Left colon (tissue), 2 donors: ENCODE results near the gene KIF6. TPM values are rescaled to one million over a fixed set of nuclear protein-coding genes. Genes with fewer than 3 reads are reported as not detected.
A peak's percentile ranks its signal among the peaks of the same experiment; 100 is the strongest.

Experiments used
- ATAC-seq: fragments of 200-7000 bp; cut with Tn5 transposase; one replicate; pipeline ENCODE4 v1.9.1; 2020; ENCODE audit warnings: mild to moderate bottlenecking, moderate library complexity
- DNase-seq, 2 donors: peaks; one replicate each; pipeline ENCODE4 v3.0.0-alpha.2; 2020
- intact Hi-C, 2 donors: fragments of 100-400 bp; cut with DNase I in 1 of 2; cut with micrococcal nuclease in 1 of 2; formaldehyde crosslinking; loops; one replicate each; pipeline versions ENCODE4 v1.11.2 to v1.14.0; 2022; cut with DNase I, micrococcal nuclease
- total RNA-seq, 2 donors: library from RNA; stranded (reverse); fragmentation: NEBNext Ultra II Directional; extraction: Animal tissue kit (Norgen Biotek cat#: 25700); gene quantifications; one replicate each; pipeline ENCODE4 v1.2.1, GENCODE V29; 2021
- donor health status: DM: no; HTN: no; CAD: no.
- donor health status: DM: yes; HTN: yes; CAD: no.

The KIF6 gene
- total RNA-seq, 2 donors from 2014 or later = 0.14 to 0.92 TPM

GRCh38 chr6:39567091-39567490 lies 158.1 kb downstream of the KIF6 start:
- intact Hi-C loops = no loop called here
- ATAC-seq = no peak
- no peak for DNase-seq

GRCh38 chr6:39566456-39566855 lies 158.8 kb downstream of the KIF6 start:
- ATAC-seq = no peak
- intact Hi-C loops = no loop called here
- no peak for DNase-seq

GRCh38 chr6:39565956-39566355 lies 159.3 kb downstream of the KIF6 start:
- intact Hi-C loops = no loop called here
- DNase-seq (no peak), ATAC-seq (no peak)

DNA sequence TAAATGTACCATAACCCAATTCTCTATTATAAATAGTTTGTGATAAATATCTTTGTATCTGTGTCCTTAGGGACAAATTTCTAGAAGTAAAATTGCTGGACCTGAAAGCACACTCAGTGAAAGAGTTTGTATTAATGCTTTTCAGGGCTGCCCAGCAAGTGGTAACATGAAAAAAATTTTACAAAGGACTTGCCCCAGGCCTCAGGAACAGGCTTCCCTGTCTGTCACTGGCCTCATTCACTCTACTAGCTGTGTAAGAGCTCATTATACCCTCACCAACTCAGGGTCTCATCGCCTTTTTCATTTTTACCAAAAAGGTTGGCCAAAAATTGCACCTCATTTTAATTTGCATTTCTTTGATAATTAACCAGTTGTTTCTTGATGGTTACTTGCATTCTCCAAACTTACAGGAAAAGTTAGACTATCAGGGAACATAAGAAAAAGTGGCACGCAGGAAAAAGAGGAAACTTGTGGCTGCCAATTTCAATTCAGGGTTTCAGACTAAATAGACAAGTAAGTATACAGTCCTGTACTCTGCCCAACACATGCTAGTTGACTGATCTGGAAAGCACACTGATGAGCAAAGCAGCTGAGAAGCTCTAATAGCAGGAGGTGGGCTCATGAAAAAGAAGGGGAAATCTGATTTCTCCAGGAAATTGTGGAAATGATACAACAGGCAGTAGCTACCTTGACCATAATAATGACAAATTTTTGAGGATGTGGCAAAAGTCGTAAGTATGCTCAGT lies 161.5 kb downstream of the KIF6 start:
- intact Hi-C loops = no loop called here
- DNase-seq (no peak), ATAC-seq (no peak)

DNA sequence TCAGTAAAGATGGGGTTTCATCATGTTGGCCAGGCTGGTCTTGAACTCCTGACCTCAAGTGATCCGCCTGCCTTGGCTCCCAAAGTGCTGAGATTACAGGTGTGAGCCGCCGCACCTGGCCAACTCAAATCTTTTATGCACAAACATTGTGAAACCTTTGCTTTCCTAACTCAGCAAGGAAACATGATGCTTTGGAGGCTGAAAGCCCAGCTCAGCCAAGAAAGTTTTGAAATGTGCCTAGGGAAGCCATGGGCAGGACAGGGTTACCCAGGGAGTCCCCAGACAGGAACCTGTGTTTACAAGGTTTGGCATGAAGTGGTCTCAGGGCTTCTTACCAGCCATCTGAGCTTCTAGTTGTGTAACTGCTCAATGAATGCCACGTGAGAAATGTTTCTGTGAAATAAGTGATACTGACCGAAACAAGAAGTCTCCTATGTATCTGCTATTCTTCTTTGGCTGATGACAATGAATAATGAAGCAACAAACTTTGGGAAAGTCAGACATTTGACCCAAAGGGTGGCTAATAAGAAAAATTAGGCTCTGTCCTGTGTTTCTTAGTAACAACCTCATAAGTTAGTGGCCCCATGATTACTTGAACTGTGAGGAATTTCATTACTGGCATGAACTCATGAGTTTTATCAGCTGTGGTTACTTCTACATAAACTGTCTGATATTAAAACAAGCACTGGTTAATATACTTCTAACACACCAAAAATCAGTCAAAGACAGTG lies 163.5 kb downstream of the KIF6 start:
- intact Hi-C loops = no loop called here
- ATAC-seq = no peak
- DNase-seq = no peak

GRCh38 chr6:39560915-39561314 lies 164.3 kb downstream of the KIF6 start:
- intact Hi-C loops = no loop called here
- ATAC-seq (no peak), DNase-seq (no peak)

DNA sequence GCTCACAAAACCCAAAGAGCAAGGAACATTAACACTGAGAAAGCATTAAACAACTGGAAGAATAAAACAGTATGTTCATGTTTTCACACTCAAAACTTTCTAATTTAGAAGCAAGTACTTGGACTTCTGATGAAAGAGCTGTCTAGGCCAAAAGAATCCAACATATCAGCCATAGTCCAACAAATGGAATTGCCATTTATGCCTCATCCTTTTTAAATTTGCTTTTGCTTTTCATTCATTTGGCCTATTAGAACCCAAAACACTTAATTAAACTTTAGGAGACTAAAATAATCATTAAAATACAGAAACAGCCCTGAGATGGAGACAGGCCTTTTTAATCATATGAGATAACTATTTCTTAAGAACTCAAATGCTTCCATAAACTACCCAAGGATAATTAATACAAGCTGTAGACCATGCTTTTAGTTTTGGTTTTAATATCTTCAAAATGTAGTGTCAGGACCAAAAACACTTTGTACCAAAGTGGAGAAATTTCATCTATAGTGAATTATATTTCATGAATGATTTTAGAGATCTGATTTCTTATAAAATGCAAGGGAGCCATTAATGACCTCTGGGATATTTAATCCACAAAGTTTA lies 166.5 kb downstream of the KIF6 start:
- no peak for ATAC-seq
- DNase-seq = no peak
- intact Hi-C loops = no loop called here

GRCh38 chr6:39558079-39558478 lies 167.1 kb downstream of the KIF6 start:
- DNase-seq (no peak), ATAC-seq (no peak)
- intact Hi-C loops = no loop called here

DNA sequence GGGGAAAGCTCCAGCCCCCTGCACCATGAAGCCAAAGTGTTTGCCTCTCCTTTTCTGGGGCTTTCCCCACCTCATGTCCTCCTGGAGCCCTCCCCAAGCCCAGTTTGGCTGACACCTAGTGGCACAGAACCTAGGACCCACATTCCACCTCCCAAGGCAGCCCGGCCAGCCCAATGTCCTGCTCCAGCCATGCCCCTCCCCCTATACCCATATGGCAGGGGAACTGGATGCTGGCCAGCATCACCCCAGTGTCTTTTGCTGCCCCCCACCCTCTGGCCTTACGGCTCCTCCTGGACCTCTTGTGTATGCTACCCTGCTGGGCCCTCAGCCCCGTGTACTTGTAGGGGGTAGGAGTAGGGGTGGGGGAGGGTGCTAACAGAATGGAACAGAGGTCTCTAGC lies 170.1 kb downstream of the KIF6 start:
- no peak for ATAC-seq
- intact Hi-C loops = no loop called here
- DNase-seq = no peak

GRCh38 chr6:39553860-39554802 lies 171.1 kb downstream of the KIF6 start:
- intact Hi-C loops = no loop called here
- DNase-seq (no peak), ATAC-seq (no peak)

- intact Hi-C loops = no loop called here
- DNase-seq = no peak
- ATAC-seq = no peak
Measured at GRCh38 chr6:39553029-39553428, 172.2 kb downstream of the KIF6 start.

- ATAC-seq = no peak
- intact Hi-C loops = no loop called here
Measured at GRCh38 chr6:39550191-39550590, 175.0 kb downstream of the KIF6 start.

DNA sequence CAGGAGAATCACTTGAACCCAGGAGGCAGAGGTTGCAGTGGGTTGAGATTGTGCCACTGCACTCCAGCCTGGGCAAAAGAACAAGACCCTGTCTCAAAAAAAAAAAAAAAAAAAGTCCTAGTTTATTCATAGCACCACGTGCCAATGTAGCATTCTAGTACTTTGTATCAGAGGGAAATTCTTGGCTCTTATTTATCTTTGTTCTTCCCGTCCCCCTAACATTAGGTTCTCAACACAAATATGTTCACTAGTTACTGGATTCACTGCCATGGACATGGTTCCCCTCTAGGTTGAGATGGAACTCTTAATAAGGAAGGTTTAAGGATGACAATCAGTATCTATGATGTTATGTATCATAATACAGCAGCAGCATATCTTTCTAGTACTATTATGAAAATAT lies 178.5 kb downstream of the KIF6 start:
- intact Hi-C loops = no loop called here
- DNase-seq (no peak), ATAC-seq (no peak)

More at GRCh38 chr6:39550191-39550590, 175.0 kb downstream of the KIF6 start:
- no peak for DNase-seq

- intact Hi-C loops = no loop called here
- ATAC-seq = no peak
Measured at GRCh38 chr6:39543950-39544349, 181.3 kb downstream of the KIF6 start.

DNA sequence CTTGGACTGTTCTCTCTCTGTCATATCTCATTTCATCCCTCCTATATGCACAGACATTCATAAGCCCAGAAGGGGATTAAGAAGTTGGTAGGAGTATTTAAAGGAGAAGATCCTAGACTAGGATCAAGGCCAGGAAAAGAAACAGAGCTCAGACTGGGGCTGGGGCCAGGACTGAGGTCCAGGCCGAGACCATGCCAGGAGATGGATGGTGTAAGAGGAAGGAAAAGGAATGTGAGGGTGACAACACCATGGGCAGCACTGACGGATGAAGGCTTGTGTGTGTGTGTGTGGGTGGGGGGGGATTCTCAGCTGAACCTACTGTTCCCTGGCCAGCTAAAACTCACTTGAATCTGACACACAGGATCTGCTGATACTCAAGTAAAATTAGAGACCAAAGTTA lies 182.1 kb downstream of the KIF6 start:
- DNase-seq (peak in 1 of 2 donors; percentile 37), ATAC-seq (no peak)
- intact Hi-C loops = no loop called here

More at GRCh38 chr6:39543950-39544349, 181.3 kb downstream of the KIF6 start:
- no peak for DNase-seq

- intact Hi-C loops = no loop called here
- ATAC-seq = no peak
- DNase-seq = no peak
Measured at GRCh38 chr6:39540454-39540853, 184.8 kb downstream of the KIF6 start.

DNA sequence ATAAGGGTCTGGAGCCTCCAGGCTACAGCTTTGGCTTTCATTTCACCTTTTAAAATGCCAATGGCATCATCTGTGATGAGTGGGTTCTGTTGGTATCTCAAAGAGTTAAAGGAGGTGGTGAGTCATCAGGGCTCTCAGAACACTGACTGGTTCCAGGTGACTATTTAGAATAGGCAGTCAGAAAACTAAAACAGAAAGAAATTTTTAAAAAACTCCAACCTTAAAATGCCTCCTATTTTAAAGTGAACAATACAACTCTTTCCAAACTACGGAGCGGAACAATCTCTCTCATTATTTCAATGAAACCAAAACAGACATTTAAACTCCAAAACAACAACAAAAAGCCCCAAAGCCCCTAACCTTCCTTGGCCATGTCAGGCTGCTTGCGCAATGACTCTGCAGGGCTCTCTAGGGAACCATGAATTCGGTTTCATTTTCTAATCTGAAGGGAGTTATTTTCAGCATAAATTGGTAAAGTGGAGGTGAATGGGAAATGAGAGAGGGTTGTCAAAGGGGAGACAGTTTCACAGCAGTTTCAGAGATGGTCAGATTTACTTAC lies 194.9 kb downstream of the KIF6 start:
- intact Hi-C loops = no loop called here
- DNase-seq (no peak), ATAC-seq (no peak)

DNA sequence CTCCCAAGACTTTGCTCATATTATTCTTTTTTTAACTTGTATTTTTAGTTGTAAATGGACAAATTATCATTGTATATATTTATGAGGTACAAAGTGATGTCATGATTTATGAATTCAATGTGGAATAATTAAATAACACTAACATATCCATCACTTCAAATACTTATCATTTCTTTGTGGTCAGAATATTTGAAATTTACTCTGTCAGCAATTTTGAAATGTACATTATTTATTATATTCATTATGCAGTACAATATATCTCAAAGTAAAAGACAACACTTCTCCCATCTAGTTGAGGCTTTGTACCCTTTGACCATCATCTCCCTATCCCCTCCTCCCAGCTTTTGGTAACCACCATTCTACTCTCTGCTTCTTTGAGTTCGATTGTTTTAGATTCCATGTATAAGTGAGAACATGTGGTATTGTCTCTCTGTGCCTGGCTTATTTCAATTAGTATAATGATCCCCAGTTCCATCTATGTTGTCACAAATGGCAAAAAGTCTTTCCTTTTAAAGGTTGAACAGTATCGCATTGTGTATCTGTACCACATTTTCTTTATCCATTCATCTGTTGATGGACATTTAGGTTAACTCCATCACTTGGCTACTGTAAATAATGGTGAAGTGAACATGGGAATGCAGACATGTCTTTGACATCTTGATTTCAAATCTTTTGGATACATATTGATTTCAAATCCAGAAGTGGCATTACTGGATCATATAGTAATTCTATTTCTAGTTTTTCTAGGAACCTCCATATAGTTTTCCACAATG lies 197.2 kb downstream of the KIF6 start:
- no peak for DNase-seq
- intact Hi-C loops = no loop called here
- no peak for ATAC-seq
